GM18907 (cell line): ENCODE measurements around the gene KRT38.
"Not testable (repeated sequence)": the region's sequence is repeated elsewhere in the genome, so short reads cannot be mapped to it uniquely, and the experiment has no call there.

Experiments
- ATAC-seq: cut with Tn5 transposase; IDR thresholded peaks from one replicate; pipeline ENCODE4 v1.9.1; 2021; ENCODE audit warnings: mild to moderate bottlenecking, moderate library complexity; ENCODE audit not compliant: unreplicated experiment

The KRT38 gene

DNA sequence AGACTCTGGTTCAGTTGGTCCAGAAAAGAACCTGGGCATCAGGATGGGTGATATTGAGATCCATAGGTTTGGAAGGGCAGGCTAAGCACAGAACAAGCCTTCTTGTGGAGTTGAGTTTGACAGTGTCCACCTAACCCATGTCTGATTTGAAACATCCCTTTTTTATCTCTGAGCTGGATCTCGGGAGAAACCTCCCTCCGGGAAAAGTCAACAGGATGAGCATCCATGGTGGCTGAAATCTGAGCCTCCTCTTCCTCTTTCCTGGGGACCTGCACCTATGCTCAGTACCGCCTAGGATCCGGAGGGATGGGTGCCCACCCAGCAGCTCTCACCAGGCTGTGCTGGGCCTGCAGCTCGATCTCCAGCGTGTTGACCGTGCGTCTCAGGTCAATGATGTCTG, 23.0 kb upstream of the KRT38 start:
- no peak for ATAC-seq

DNA sequence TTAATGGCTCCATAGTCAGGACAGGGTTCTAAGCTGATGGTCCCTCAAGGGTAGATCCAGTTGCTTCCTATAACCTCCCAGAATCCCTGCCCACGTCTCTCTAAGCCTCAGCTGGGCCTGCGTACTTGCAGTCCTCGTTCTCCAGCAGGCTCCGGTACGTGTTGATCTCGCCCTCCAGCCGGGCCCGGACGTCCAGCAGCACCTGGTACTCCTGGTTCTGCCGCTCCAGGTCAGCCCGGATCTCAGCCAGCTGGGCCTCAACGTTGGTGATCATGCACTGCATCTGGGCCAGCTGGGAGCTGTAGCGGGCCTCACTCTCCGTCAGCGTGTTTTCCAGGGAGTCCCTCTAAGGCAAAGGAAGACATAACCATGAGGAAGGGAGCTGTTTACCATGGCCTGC, 21.9 kb upstream of the KRT38 start:
- ATAC-seq = no peak

DNA sequence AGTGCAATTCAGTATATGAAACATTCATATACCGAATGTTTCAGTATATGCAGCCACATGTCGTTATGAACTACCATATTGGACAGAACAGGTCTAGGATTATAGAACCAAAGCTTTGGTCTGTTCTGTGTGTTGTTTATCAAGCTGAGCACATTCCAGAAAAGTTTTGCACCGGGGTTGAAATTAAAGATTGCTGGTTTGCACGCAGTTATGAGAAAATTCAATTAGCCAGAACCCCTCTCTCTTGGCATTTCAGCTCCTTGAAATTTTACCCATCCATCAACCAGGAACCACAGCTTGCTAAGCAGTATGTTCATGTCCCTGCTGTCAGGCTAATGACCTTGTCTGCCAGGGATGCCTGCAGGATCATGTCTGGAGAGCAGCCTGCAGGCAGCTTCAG, 16.9 kb upstream of the KRT38 start:
- ATAC-seq = no peak

DNA sequence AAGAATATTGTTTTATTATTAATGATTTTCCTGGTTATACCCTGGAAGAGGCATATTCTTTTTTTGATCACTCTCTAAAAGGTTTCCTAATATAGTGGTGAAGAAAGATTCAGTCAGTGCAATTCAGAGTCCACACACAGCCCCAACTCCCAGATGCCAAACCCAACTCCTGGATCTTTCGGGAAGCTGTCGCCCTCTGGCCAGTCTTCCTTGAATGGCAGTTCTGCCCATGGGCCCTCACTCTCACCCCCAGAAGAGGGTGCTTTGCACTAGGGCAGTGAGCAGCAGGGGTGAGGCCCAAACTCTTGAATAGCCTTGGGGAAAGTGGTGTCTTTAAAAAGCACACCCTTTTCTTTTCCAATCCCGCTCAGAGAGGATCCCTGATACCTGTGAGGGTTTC, 15.4 kb upstream of the KRT38 start:
- ATAC-seq = no peak

DNA sequence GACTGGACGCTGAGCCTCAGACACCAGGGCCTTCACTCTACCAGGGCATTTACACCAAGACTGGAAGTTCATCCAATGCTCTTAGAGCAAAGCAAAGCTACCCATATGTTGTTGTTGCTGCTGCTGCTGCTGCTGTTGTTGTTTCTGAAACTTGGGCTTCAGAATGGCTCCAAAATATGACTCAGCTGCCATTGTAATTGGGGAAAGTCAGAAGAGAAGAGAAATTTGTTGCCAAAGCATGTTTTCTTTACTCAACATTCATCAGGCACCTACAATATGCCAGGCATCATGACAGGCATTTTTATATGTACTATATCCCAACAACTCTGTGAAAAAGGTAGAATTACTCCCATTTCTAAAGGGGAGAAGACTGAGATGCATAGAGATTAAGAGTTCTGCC, 14.5 kb upstream of the KRT38 start:
- no peak for ATAC-seq

DNA sequence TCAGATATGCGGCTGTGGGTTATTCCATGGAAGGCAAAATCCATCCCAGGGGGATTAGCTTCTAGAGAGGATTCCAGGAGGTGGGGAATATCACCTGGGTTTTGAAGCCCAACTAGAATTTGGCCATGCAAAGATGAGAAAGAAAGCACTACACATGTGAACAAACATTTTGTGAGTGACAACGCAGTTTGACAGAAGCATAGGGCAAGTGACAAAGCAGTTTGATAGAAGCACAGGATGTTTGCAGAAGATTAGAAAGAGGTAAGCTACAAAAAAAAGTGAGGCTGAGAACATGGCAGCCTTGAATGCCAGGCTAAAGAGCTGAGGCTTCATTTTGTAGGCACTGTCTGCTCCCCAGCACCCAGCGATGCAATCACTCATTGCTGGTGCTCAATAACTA, 12.3 kb upstream of the KRT38 start:
- no peak for ATAC-seq

DNA sequence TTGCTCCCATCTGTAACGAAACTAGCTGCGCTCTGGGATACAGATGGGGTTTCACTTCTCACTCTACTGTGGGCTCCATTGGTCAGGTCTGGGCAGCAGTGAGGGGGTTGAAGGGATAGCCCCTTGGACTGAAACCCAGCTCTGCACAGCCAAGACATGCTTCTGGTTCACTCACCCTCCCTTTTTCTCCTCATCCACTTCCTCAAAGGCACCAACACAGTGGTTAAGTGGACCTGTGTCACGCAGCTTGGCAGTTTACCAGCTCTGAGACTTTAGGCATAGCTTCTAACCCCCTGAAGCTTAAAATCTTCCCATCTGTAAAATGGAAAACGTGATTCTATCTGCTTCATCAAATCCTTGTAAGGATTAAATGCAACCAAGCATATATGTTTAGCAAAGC, 11.5 kb upstream of the KRT38 start:
- no peak for ATAC-seq

DNA sequence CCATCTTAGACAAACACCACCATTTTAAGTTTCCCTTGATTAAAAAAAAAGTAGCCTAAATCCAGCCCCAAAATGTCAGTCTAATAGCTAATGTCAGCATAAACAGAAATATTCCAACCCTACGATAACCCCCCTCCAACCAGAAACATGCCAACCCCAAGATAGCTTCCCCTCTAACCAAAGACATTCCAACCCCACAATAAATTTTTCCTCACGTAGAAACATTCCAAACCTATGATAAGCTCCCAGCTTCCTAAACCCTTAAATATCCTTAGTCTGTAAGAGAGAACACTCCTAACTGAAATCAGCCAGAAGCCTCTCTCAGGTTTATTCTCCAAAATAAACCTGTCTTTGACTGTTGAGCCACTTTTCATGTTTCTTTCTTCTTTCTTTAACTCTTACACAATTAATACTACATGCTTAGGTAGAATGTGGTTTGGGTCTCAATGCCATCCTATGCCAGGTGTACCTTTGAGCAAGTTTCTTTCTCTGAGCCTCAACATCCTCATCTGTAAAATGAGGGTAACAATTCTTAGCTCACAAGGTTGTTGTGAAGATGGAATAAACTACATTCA, 10.5 kb upstream of the KRT38 start:
- ATAC-seq = no peak

DNA sequence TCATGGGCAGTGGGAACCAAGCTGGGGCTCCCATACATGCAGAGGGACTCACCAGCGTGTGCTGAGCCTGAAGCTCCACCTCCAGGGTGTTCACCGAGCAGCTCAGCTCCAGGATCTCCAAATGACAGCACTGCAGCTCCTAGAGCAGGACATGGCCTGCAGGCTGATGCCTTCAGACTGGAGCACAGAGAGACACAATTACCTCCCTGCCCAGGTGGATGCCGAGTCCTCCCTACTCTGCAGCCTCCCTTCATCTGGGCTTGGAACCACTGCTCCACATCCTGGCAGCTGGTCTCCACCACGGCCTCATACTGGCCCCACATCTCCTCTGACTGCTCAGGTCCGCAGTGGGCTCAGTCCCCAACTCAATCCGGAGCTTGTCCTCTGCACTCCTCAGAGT, 8.2 kb upstream of the KRT38 start:
- ATAC-seq = no peak

DNA sequence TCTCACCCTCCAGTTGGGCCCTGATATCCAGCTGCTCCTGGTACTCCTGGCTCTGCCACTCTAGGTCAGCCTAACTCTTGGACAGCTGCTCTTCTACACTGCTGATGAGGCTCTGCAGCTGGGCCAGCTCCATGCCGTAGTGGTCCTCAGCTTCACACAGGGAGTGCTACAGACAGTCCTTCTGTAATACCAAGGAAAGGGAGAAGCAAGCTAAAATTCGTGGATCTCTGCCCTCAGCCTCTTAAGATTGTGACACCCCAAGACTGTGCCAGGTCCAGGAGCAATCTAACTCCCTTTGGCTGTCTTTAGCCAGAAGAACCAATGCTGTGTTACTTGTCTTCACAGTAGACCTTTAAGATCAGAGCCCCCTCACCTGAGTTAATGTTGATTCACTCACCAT, 7.7 kb upstream of the KRT38 start:
- ATAC-seq = no peak

DNA sequence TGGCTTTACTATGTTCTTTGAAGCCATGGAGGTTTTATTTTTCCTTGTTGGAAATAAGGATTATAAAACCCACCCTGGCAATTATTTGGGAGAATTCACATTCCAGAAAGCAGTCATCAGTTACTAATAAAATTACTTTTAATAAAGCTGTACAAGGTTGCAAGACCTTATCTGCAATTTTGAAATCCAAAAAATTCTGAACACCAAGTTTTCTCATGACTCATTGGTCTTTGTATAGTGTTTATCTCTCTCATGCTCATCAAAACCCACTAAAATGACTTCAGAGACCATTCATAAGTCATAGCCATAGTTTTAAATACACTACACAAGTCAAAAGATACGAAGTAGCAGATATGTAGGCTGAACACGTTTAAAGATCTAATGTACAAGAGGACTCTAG, 6.0 kb upstream of the KRT38 start:
- no peak for ATAC-seq

DNA sequence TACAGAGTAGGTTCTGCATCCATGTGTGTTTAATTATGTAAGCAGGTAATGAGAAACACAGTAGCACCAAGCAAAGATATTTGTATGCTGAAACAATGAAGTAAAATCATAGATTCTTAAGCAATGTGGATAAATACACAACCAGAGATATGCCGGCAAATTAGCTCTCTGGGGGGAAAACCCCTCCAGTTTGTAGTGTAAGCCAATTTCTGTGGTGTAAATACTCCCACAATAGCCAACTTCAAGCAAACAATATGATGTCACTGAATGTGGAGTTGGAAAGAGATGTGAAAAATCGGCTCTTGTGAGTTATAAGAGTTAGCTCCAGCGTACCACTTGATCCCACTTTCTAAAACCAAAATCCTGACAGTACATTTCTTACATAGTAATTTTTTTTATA, 3.9 kb upstream of the KRT38 start:
- ATAC-seq = no peak

DNA sequence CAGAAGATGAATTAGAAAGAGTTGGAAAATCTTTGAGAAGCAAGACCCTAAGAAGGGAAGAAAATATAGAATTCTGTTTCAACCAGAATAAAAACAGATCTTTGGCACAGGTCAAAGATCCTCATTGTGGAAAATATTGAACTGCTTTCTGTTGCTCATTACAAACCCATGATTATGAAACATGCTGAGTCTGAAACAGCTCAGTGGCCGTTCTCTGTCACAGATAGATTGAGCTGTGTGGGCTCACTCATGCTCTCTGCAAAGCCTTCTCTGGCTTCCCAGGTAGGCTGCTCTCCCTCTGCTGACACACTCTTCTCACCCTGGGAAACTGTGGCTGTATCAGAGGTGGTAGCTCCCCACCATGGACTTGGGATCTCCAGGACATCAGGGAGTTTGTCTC, 3.4 kb upstream of the KRT38 start:
- no peak for ATAC-seq

DNA sequence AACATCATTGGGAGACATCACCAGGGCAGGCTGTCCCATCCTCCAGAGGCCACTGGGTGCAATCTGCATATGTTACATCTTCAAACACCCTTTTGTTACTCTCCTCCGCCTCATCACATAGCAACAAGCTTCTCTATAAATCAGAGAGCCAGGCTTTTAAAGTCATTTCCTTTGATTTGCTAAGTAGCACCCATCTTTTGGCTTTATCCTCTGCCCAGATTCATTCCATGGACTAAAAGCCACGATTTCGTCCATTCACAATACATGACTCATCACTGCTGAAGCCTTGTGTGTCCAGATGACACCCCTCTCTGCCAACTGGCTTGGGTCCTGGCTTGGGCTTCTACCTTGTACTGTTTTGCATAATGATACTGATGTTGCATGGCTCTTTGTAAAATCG, 2.0 kb upstream of the KRT38 start:
- no peak for ATAC-seq

DNA sequence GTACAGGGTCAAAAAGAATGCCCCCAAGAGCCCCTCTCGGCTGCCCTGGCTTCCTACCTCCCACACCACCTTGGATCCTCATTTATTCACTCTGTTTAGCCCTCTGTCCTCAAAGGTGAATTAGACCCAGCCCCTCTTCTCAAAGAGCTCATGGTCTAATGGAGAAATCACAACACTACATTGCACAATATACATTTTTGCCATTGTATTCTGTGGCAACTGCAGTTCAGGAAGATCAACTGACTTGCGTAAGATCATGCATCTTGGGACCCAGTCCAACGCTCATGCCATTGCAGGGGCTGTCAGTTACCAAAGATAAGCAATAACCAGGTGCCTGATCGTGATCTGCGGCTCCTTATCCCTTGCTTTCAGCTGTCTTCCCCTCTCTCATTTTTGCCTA, 1.4 kb downstream of the KRT38 start:
- no peak for ATAC-seq

DNA sequence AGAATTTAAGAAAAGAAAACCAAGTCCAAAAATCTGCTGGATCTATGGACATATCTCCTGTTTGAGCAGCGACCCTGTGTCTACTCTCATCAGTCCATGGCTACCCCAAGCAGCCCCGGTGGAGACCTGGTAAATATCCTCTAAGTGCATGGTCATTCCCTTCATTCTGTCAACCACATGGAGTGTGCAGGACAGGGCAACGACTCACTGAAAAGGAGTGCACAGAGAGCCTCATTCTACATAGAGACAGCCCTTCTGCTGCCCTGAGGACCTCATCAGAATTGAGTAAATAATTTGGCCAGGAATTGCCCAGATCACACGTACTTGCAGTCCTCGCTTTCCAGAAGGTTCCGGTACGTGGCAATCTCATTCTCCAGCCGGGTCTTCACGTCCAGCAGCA, 3.0 kb downstream of the KRT38 start:
- ATAC-seq = no peak

DNA sequence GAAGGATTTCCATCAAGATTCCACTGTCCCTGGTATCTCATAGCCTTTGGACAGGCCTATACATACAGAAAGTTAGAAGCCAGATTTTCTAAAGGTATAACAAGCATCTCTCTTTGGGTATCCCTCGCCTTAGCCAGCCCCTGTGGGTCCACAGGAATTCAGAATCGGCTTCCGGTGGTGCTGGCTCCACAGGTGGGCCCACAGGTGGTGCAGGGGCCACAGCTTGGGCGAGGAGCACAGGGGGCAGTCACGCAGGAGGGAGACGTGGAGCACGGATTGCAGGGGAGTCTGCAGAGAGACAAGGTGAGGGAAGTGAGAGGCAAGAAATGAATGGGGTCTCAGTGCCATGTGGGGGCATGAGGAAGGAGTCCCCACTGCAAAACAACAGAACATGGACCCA, 3.5 kb downstream of the KRT38 start:
- no peak for ATAC-seq

DNA sequence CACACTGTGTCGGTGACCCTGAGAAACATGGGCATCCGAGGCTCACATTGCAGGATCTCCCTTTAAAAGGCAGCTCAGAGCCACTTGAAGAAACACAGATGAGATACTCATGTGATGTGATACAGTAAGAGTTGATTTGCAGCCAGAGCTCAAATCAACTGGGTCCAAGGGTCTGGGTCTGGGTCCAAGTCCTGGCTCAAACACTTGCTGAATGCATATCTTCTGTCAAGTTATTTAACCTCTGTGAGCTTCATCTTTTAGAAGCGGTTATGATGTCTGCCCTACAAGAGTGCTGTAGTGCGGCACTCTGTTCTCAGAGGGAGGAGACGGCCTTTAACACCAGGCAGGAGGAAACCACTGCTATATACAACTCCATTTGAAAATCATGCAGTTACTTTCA, 6.4 kb downstream of the KRT38 start:
- no peak for ATAC-seq

DNA sequence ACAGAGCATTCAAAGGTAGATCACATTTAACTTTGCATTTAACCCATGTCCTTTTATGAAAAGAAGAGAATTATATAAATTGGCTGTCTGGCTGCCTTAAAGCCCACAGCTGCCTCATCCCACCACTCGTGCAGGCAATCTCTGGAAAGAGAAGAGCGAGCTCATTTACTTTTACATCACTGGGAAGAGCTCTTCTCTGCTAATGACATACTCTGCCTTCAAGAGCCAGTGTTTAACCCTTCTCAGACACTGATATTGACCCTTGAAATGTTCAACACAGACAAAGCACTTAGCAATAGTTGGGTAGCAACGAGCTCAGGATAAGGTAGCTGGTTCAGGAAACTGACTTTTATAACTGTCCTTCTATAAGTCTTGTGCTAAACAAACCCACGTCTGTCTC, 6.8 kb downstream of the KRT38 start:
- no peak for ATAC-seq

DNA sequence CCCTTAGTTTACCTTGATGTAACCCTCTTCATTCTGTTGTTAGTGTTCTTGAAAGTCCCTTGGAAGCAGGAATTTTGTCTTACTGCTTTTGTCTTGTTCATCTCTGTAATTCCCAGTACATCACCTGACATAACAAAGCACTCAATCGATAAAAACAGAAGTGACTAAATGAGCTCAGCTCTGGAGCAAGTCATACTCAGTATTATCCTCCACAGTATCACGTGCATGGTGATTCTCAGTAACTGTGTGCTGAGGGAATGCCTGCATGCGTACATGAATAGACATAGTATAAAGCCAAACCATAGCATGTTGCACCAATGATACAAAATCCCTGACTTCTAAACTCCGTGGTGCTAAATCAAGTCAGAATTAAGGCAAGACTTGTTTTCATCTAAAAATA, 7.2 kb downstream of the KRT38 start:
- ATAC-seq = no peak

DNA sequence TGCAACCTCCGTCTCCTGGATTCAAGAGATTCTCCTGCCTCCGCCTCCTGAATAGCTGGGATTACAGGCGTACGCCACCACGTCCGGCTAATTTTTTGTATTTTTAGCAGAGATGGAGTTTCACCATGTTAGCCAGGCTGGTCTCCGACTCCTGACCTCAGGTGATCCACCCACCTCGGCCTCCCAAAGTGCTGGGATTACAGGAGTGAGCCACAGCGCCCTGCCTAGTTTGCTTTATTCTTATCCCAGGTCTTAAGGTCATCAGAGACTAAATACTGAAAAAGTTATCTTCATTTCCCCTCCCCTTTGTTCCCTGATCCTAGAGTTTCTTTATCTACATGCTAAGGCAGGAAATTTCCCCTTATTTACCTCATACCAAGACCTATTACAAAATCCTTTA, 10.4 kb downstream of the KRT38 start:
- ATAC-seq = not testable (repeated sequence)

DNA sequence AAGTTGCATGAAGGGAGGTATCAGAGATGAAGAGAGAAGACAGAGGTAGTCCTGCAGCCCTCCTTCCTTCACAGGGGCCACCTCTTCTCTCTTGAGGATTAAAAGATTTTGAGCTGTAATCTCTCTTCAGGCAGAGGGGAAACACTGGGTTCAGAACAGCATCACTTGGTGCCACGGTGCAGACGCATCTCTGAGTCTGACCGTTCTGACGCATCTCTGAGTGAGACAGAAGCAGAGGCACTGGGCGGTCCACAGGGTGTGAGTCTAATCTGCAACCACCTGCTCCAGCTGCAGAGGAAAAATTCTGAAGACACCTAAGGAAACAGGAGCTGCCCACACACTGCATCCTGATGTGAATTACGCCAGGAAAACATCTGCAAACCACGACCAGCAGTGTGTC, 11.1 kb downstream of the KRT38 start:
- ATAC-seq = no peak

DNA sequence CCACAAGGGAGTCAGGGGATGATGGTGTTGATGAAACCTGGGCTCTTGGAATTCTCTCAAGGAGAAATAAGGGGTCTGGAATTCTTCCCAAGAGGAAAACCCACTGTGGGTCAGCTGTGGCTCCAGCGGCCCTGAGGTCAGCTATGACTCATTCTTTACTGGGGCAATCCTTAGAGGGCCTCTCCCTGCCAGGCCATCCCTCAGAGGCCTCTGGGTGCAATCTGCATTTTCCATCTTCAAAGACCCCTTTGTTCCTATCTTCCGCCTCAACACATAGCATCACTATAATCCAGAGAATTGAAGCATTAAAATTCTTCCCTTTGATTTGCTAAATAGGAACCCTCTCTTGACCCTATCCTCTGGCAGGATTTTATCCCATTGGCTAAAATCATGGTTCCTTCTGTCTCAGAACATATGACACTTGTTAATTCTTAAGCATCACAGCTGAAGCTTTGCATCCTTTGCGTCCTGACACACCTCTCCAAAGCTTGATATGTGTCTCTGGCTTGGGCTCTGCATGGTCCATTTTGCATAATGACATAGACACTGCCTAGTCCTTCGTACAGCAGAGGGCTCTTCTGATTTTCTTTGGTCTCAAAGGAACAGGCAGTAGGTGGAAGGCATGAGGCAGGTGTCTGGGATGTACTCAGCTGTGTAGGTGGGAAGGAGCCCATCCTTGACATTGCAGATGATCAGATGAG, 12.0 kb downstream of the KRT38 start:
- ATAC-seq = no peak
